Measurements from ENCODE around the gene FLT4. TPM values are rescaled to one million over a fixed set of nuclear protein-coding genes. Genes with fewer than 3 reads are reported as not detected.

Gene FLT4
- polyA plus RNA-seq, 2 of the 4 experiments (the other 2 are of a cell fraction) = 2.0 to 2.6 TPM

GRCh38 chr5:180604271-180604670 lies 45.1 kb downstream of the FLT4 start:
- no peaks in the 10 kb centered on the region for H3K4me1 ChIP-seq
- H3K27ac ChIP-seq = no peak overlapping the region
- ATAC-seq (no peak), DNase-seq (ENCODE audit: low read depth in 1 of 2, low spot score in 1 of 2) (no peak), FAIRE-seq (no peak)
- WGBS (ENCODE audit: missing lambda C conversion rate) = 77% methylated on average over 13 of the region's 13 CpGs
- TF ChIP-seq PHF8 (IDR thresholded peaks at IDR 0.05; ENCODE audit: borderline replicate concordance, low read depth) = no peak
- TF ChIP-seq, protein P1, sequence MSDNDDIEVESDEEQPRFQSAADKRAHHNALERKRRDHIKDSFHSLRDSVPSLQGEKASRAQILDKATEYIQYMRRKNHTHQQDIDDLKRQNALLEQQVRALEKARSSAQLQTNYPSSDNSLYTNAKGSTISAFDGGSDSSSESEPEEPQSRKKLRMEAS (IDR thresholded peaks at IDR 0.05) = no peak
- no peak for TF ChIP-seq POLR2A (IDR thresholded peaks at IDR 0.05; ENCODE audit: low read length)
- no peak for TF ChIP-seq JUN (IDR thresholded peaks at IDR 0.05)
- TF ChIP-seq HOXB13 (CRISPR knock-in tag; IDR thresholded peaks at IDR 0.05; ENCODE audit: low read depth) = no peak
- no peak for TF ChIP-seq TFCP2L1 (CRISPR knock-in tag; IDR thresholded peaks at IDR 0.05)
- no peak for TF ChIP-seq RARB (CRISPR knock-in tag; IDR thresholded peaks at IDR 0.05)
- TF ChIP-seq PBX3 (IDR thresholded peaks at IDR 0.05) = no peak
- no peak for TF ChIP-seq HOXB5 (CRISPR knock-in tag; IDR thresholded peaks at IDR 0.05)
- TF ChIP-seq, protein P2, sequence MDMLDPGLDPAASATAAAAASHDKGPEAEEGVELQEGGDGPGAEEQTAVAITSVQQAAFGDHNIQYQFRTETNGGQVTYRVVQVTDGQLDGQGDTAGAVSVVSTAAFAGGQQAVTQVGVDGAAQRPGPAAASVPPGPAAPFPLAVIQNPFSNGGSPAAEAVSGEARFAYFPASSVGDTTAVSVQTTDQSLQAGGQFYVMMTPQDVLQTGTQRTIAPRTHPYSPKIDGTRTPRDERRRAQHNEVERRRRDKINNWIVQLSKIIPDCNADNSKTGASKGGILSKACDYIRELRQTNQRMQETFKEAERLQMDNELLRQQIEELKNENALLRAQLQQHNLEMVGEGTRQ (IDR thresholded peaks at IDR 0.05) = no peak
- no peak for TF ChIP-seq EHMT2 (IDR thresholded peaks at IDR 0.05; ENCODE audit: low read depth)
- no peak for TF ChIP-seq CEBPB (IDR thresholded peaks at IDR 0.05)
- no peak for TF ChIP-seq RCOR1 (IDR thresholded peaks at IDR 0.05; ENCODE audit: low read depth, low read length)
- no peak for TF ChIP-seq MYC (IDR thresholded peaks at IDR 0.05; ENCODE audit: borderline replicate concordance, low read length)
- no peak overlapping the region for H3K4me2 ChIP-seq
- ChIA-PET POLR2A (no interaction called here), CTCF (interaction anchor here (1.6 to 2.5 kb wide), 3 partner anchors 15 to 33 kb away, joined by 7 to 14 read pairs (median 9); no protein-coding TSS in a partner anchor)
- no peaks in the 10 kb centered on the region for H3K9me3 ChIP-seq
- no peak overlapping the region for H3K4me3 ChIP-seq

GRCh38 chr5:180603076-180603594 lies 46.3 kb downstream of the FLT4 start:
- Histone ChIP-seq H3K4me3 (no peak overlapping the region), H3K27ac (no peak overlapping the region), H3K4me2 (no peak overlapping the region), H3K9me3 (no peaks in the 10 kb centered on the region), H3K4me1 (no peaks in the 10 kb centered on the region)
- no peak for TF ChIP-seq KDM5A (IDR thresholded peaks at IDR 0.05)
- TF ChIP-seq ZSCAN20 (CRISPR knock-in tag; IDR thresholded peaks at IDR 0.05) = no peak
- no peak for TF ChIP-seq MYC (IDR thresholded peaks at IDR 0.05; ENCODE audit: borderline replicate concordance, low read length)
- TF ChIP-seq FOSB (CRISPR knock-in tag; IDR thresholded peaks at IDR 0.05) = no peak
- no peak for TF ChIP-seq SMC3 (IDR thresholded peaks at IDR 0.05)
- FAIRE-seq (no peak), DNase-seq (ENCODE audit: low read depth in 1 of 2, low spot score in 1 of 2) (no peak), ATAC-seq (no peak)
- ChIA-PET POLR2A (no interaction called here), CTCF (interaction anchor here (0.7 to 1.6 kb wide), 3 partner anchors 11 to 34 kb away, joined by 3 to 7 read pairs (median 4); no protein-coding TSS in a partner anchor)
- 95% methylated on average over 16 of the region's 19 CpGs for WGBS (ENCODE audit: missing lambda C conversion rate)

DNA sequence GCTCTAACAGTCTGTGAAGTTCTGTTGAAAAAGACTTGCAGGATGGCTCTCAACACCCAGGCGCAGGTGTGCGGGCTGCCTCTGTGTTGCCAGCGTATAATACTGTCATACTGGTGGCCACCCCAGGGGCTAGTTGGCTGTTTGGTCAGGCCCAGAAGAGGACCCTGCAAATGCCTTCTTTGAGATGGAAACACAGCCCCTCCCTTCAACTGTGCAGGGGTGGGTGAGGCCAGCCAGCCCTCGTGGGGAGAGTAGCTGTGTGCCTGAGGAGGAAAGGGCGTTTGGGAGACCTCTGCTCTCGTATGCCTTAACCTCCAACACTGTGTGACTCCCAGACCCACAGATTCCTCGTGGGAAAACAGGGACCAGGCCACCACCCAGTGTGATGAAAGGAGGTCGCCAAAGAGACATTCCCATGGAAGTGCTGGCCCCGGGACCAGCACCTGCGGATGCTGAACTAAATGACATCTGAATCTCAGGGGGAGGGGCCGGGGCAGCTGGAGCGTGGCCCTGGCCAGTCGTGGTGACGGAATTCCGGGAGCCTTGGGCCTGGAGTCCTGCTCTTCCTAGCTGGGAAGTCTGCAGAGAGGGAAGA lies 46.8 kb downstream of the FLT4 start:
- Histone ChIP-seq H3K9me3 (no peaks in the 10 kb centered on the region), H3K4me1 (no peaks in the 10 kb centered on the region), H3K4me3 (no peak overlapping the region), H3K4me2 (no peak overlapping the region), H3K27ac (no peak overlapping the region)
- FAIRE-seq (no peak), DNase-seq (ENCODE audit: low read depth in 1 of 2, low spot score in 1 of 2) (no peak), ATAC-seq (no peak)
- ChIA-PET POLR2A (no interaction called here), CTCF (interaction anchor here (0.6 to 1.6 kb wide), 4 partner anchors 10 to 470 kb away, joined by 3 to 7 read pairs (median 4); no protein-coding TSS in a partner anchor)
- TF ChIP-seq JUNB (IDR thresholded peaks at IDR 0.05) (no peak), KDM5A (IDR thresholded peaks at IDR 0.05) (no peak)
- TF ChIP-seq, protein P1 (IDR thresholded peaks at IDR 0.05) = no peak
- TF ChIP-seq, protein P3, sequence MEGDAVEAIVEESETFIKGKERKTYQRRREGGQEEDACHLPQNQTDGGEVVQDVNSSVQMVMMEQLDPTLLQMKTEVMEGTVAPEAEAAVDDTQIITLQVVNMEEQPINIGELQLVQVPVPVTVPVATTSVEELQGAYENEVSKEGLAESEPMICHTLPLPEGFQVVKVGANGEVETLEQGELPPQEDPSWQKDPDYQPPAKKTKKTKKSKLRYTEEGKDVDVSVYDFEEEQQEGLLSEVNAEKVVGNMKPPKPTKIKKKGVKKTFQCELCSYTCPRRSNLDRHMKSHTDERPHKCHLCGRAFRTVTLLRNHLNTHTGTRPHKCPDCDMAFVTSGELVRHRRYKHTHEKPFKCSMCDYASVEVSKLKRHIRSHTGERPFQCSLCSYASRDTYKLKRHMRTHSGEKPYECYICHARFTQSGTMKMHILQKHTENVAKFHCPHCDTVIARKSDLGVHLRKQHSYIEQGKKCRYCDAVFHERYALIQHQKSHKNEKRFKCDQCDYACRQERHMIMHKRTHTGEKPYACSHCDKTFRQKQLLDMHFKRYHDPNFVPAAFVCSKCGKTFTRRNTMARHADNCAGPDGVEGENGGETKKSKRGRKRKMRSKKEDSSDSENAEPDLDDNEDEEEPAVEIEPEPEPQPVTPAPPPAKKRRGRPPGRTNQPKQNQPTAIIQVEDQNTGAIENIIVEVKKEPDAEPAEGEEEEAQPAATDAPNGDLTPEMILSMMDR (IDR thresholded peaks at IDR 0.05) = no peak
- 60% methylated on average over 10 of the region's 15 CpGs for WGBS (ENCODE audit: missing lambda C conversion rate)

Measured in A549 (cell line).